IPS-15b (cell line): Measurements from ENCODE around the gene ARFGAP3.
"Not testable (repeated sequence)": the region's sequence is repeated elsewhere in the genome, so short reads cannot be mapped to it uniquely, and the experiment has no call there.

Experiments used
- H3K27me3 ChIP-seq: one replicate; pipeline ENCODE4 v1.6.1; 2013; ENCODE audit warnings: low read length; ENCODE audit not compliant: control insufficient read depth, insufficient read depth
- H3K36me3 ChIP-seq: one replicate; pipeline ENCODE4 v1.6.1; 2013; ENCODE audit warnings: low read length; ENCODE audit not compliant: control insufficient read depth, insufficient read depth
- H3K4me1 ChIP-seq: one replicate; pipeline ENCODE4 v1.6.1; 2013; ENCODE audit warnings: mild to moderate bottlenecking, low read length; ENCODE audit not compliant: control insufficient read depth, insufficient read depth
- H3K4me3 ChIP-seq: one replicate; pipeline ENCODE4 v1.5.1; 2013; ENCODE audit warnings: low read depth, low read length
- H3K9ac ChIP-seq: one replicate; pipeline ENCODE4 v1.6.1; 2013; ENCODE audit warnings: low read depth, mild to moderate bottlenecking, low read length
- H3K9me3 ChIP-seq: one replicate; pipeline ENCODE4 v1.6.1; 2013; ENCODE audit warnings: mild to moderate bottlenecking, low read length; ENCODE audit not compliant: control insufficient read depth, insufficient read depth

The ARFGAP3 gene

DNA sequence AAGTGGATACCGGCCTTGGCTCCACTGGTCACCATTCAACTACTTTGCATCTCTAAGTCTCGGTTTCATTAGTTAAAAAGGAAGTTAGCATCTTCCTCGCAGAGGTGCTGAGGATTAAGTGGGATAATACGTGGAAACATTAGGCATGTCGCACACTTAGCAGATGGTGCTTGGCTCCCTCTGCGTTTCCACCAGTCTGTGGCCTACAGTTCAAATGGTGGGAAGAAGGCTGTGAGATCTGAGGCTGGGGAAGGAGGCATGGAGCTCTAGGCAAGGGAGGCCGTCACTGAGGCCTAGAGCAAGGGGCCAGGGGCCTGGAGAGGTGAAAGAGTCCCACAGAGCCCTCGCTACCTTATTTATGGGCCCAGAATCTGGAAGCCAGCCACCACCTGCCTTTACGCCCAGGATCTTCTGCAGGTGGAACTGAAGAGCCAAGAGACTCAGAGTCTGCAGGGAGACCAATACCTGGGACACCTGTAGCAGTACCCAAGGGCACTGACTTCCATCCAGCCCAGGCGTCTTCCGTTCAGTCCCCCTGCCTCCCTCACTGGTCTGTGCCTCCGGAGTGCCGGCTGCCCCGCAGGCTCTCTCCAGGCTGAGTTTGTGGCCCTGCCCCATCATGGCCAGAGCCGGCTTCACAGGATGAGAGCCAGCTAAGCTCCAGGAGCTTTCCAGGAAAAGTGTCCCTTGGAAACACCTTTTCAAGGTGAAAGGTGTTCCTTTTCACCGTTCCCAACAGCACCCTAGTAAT, 70.3 kb downstream of the ARFGAP3 start:
- Histone ChIP-seq H3K4me1 (no peaks in the 10 kb centered on the region), H3K4me3 (no peak overlapping the region), H3K36me3 (no peaks in the 10 kb centered on the region), H3K27me3 (no peaks in the 10 kb centered on the region), H3K9me3 (no peaks in the 10 kb centered on the region), H3K9ac (no peak overlapping the region)

- no peaks in the 10 kb centered on the region for H3K36me3 ChIP-seq
- H3K27me3 ChIP-seq, result no peaks in the 10 kb centered on the region
- H3K4me3 ChIP-seq, result no peak overlapping the region
- H3K9ac ChIP-seq, result no peak overlapping the region
- no peaks in the 10 kb centered on the region for H3K4me1 ChIP-seq
- H3K9me3 ChIP-seq, result no peaks in the 10 kb centered on the region
Observed at GRCh38 chr22:42785706-42786499, 71.2 kb downstream of the ARFGAP3 start.

DNA sequence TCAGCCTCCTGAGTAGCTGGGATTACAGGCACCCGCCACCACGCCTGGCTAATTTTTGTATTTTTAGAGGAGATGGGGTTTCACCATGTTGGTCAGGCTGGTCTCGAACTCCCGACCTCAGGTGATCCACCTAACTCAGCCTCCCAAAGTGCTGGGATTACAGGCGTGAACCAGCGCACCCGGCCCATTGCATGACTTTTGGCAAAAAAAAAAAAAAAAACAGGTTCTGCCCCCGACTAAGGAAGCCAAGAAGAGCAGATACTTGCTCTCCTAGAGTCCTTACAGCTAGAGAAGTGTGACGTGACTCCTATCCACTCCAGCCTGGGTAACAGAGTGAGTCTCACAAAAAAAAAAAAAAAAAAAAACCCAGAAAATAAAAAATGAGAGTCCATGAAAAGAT, 74.8 kb downstream of the ARFGAP3 start:
- H3K9ac ChIP-seq, H3K36me3 ChIP-seq, H3K9me3 ChIP-seq, H3K4me3 ChIP-seq, H3K4me1 ChIP-seq, H3K27me3 ChIP-seq: not testable (repeated sequence)

DNA sequence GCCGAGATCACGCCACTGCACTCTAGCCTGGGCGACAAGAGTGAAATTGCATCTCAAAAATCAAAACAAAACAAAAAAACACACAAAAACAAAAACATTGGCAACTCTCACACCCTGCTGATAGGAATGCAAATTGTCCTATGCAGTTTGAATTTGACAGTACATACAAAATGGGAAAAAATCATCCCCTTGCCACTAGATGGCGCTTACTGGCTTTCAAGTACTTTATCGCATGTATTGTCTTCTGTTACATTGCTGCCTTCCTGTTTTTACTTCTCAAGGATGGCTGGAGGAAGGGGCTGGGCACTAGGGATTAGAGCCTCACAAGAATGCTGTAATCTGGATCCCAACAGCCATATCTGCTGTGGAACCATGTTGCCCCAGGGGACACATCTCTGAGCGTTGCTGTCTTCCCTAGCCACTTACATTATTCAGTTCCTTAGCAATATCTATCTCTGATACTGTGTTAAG, 77.0 kb downstream of the ARFGAP3 start:
- Histone ChIP-seq H3K27me3 (no peaks in the 10 kb centered on the region), H3K36me3 (no peaks in the 10 kb centered on the region), H3K9ac (no peak overlapping the region), H3K4me1 (no peaks in the 10 kb centered on the region), H3K9me3 (no peaks in the 10 kb centered on the region), H3K4me3 (no peak overlapping the region)

- Histone ChIP-seq H3K9ac (no peak overlapping the region), H3K9me3 (no peaks in the 10 kb centered on the region), H3K4me3 (no peak overlapping the region), H3K36me3 (no peaks in the 10 kb centered on the region), H3K4me1 (no peaks in the 10 kb centered on the region), H3K27me3 (no peaks in the 10 kb centered on the region)
Observed at GRCh38 chr22:42777126-42777525, 79.9 kb downstream of the ARFGAP3 start.

DNA sequence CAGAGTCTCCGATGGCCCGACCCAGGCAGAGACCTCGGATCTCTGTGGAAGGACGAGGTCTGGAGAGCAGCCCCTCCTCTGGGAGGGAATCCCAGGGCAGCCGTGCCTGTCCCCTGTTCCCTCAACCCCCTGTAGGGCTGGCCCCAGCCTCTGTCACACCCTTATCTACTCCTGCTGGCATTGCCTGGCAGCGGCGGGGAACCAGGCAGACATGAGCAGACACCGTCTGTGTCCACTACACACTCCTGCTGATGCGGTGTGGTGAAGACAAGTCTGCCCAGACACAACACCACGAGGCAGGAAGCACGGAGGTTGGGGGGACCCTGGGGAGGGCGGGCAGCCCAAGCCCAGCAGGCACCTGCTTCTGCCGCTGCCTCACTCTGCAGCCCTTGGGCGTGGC, 83.9 kb downstream of the ARFGAP3 start:
- H3K36me3 ChIP-seq, result no peaks in the 10 kb centered on the region
- no peak overlapping the region for H3K9ac ChIP-seq
- no peaks in the 10 kb centered on the region for H3K27me3 ChIP-seq
- no peaks in the 10 kb centered on the region for H3K9me3 ChIP-seq
- no peaks in the 10 kb centered on the region for H3K4me1 ChIP-seq
- no peak overlapping the region for H3K4me3 ChIP-seq

DNA sequence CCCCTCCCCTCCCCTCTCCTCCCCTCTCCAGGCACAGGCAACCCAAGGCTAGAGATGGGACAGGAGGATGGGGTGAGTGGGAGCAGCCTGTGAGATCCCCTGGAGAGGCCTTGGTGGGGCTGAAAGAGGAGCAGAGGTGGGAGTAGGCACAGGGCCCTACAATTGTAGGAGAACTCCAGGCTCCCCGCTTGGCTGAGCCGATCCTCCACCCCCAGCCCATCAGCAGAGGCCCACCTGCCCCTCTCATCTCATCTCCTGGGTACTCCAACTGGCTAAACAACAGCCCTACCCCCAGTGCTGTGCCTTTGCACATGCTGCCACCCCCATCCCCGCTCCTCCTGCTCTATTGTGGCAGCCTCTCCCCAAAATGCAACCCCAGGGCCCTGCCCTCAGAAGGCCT, 84.4 kb downstream of the ARFGAP3 start:
- Histone ChIP-seq H3K9ac (no peak overlapping the region), H3K4me1 (no peaks in the 10 kb centered on the region), H3K36me3 (no peaks in the 10 kb centered on the region), H3K9me3 (no peaks in the 10 kb centered on the region), H3K27me3 (no peaks in the 10 kb centered on the region), H3K4me3 (no peak overlapping the region)

DNA sequence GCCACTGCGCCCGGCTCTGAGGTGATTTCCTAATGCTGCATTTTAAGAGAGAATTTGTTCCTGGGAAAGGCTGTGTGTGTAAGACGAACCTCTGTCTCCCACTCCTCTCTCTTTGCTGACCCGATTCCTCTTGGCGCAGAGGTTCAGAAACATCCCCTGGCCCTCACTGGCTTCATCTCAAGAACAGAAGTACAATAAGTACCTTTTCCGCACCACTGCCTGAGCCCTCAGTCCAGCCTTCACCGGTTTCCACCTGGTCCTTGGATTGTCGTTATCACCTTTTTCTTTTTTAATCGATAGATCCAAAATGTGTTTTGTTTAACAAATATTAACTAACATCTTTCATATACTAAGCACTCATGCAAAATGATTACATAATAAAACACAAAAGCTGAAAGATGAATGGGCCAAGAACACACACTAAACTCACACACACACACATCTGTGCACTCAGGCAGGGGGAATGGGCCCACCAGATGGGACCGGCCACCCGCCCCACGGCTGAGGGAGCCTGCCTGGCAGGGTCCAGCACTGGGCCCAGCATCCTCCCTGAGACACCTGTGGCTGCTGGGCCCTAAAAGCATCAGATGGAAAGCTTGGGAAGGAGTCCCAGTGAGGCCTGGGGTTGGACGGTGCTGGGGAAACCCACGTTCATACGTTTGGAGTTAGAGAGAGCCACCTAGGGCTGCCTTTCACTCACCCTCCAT, 86.0 kb downstream of the ARFGAP3 start:
- Histone ChIP-seq H3K9me3 (no peaks in the 10 kb centered on the region), H3K9ac (no peak overlapping the region), H3K4me3 (no peak overlapping the region), H3K36me3 (no peaks in the 10 kb centered on the region), H3K4me1 (no peaks in the 10 kb centered on the region), H3K27me3 (no peaks in the 10 kb centered on the region)

- Histone ChIP-seq H3K4me3 (no peak overlapping the region), H3K27me3 (no peaks in the 10 kb centered on the region), H3K9ac (no peak overlapping the region), H3K36me3 (no peaks in the 10 kb centered on the region), H3K4me1 (no peaks in the 10 kb centered on the region), H3K9me3 (no peaks in the 10 kb centered on the region)
Observed at GRCh38 chr22:42770448-42770726, 86.7 kb downstream of the ARFGAP3 start.

- no peak overlapping the region for H3K9ac ChIP-seq
- no peak overlapping the region for H3K4me3 ChIP-seq
- no peaks in the 10 kb centered on the region for H3K9me3 ChIP-seq
- no peaks in the 10 kb centered on the region for H3K36me3 ChIP-seq
- no peaks in the 10 kb centered on the region for H3K27me3 ChIP-seq
- H3K4me1 ChIP-seq, result no peaks in the 10 kb centered on the region
Observed at GRCh38 chr22:42769574-42770447, 87.3 kb downstream of the ARFGAP3 start.

DNA sequence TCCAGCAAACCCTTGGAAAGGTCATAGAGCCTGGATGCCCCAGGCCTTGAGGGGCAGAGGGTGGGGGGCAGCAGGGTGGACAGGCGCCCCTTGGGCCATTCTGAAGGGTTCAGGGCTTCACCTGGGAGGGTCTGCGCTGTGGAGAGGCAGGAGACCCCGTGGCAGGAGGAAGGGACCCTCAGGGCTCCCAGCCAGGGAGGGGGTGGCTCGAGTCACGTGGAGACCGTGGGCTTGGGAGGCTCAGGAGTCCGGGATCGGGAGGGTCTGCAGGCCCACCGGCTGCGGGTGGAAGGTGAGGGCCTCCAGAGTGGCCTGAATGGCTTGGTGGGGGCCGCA, 87.9 kb downstream of the ARFGAP3 start:
- no peak overlapping the region for H3K4me3 ChIP-seq
- no peak overlapping the region for H3K9ac ChIP-seq
- H3K9me3 ChIP-seq, result no peaks in the 10 kb centered on the region
- H3K36me3 ChIP-seq, result no peaks in the 10 kb centered on the region
- no peaks in the 10 kb centered on the region for H3K27me3 ChIP-seq
- no peaks in the 10 kb centered on the region for H3K4me1 ChIP-seq
